GM23248 (cell line): ENCODE results near the gene FOXK1.

ENCODE experiments used
- EZH2 ChIP-seq: fragments of 200-600 bp; sonication (generic); IDR thresholded peaks from 2 replicates; pipeline ENCODE4 v1.6.1; 2018; ENCODE audit warnings: antibody characterized with exemption, mild to moderate bottlenecking; ENCODE audit not compliant: insufficient read depth, poor library complexity, severe bottlenecking
- EZH2phosphoT487 ChIP-seq: fragments of 200-600 bp; sonication (generic); IDR thresholded peaks from 2 replicates; pipeline ENCODE4 v1.6.1; 2018; ENCODE audit warnings: antibody characterized with exemption, moderate library complexity, mild to moderate bottlenecking, low read depth; ENCODE audit not compliant: insufficient read depth

DNA sequence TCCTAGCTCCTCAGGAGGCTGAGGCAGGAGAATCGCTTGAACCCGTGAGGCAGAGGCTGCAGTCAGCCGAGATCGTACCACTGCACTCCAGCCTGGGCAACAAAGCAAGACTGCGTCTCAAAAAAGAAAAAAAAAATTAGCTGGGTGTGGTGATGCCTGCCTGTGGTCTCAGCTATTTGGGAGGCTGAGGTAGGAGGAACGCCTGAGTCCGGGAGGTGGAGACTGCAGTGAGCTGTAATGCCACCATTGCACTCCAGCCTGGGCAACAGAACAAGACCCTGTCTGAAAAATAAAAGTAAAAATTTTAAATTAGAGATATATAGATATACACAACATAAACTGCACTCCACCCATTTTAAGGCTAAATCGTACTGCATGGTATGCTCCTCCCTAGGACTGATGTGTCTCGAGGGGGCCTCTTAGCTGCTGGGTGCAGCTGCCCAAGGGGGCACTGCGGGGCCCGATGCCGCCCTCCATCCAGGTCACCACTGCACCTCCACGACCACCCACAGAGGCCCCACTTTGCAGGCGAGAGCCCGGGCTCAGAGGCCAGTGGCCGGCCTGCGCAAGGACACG, 40.9 kb upstream of the FOXK1 start:
- TF ChIP-seq EZH2phosphoT487 (no peak), EZH2 (no peak)
